ENCODE measurements around the gene ELMOD3. TPM values are rescaled to one million over a fixed set of nuclear protein-coding genes. Genes with fewer than 3 reads are reported as not detected.

Gene ELMOD3
- polyA plus RNA-seq, 3 donors = 6.1 to 53.3 (median 7.2) TPM

GRCh38 chr2:85400541-85401463 is 46.2 kb downstream of the ELMOD3 start:
- H3K4me1 Mint-ChIP-seq = peaks cover 25% of the 10 kb centered on the region
- peak overlapping the region; percentile 33 to 68 for H3K27ac ChIP-seq (ENCODE audit: low read depth in 1 of 2, low read length in 2 of 2)
- no peaks in the 10 kb centered on the region for H3K27me3 Mint-ChIP-seq (ENCODE audit: low read depth in 3 of 3)
- H3K79me2 ChIP-seq (ENCODE audit: insufficient read depth, low read length) = peaks cover 66% of the 10 kb centered on the region
- H3K9me3 Mint-ChIP-seq = peaks cover 0 to 10% (median 2%) of the 10 kb centered on the region in 7 donors
- TF ChIP-seq CTCF (IDR thresholded peaks at IDR 0.05) = no peak
- intact Hi-C loops (cut with micrococcal nuclease) = loop anchor here in 1 of 2 donors (5.0 to 10.0 kb wide), 2 partner anchors 76 to 151 kb away; partner anchors contain the start of gene TGOLN2
- WGBS (ENCODE audit: insufficient coverage) = 96% methylated on average over 8 of the region's 14 CpGs
- peak overlapping the region in 6 of 7 donors; percentile 39 to 80 (median 50) for H3K27ac Mint-ChIP-seq
- H3K4me2 ChIP-seq (replicated peaks; ENCODE audit: extremely low read depth, low read length, poor library complexity, severe bottlenecking) = no peak overlapping the region
- H3K27me3 ChIP-seq (ENCODE audit: control insufficient read depth in 2 of 2, insufficient read depth in 2 of 2, low read length in 2 of 2) = no peaks in the 10 kb centered on the region
- peaks cover 22 to 33% of the 10 kb centered on the region in 2 donors for H3K4me1 ChIP-seq (ENCODE audit: control insufficient read depth in 1 of 2, insufficient read depth in 2 of 2, low read length in 2 of 2)
- H3K36me3 Mint-ChIP-seq = peaks cover 65 to 71% of the 10 kb centered on the region in 2 donors
- no peak overlapping the region for H2AFZ ChIP-seq (ENCODE audit: insufficient read depth, low read depth, low read length, poor library complexity, severe bottlenecking)
- peak in 1 of 3 donors; percentile 2 for DNase-seq
- H3K4me3 Mint-ChIP-seq = no peak overlapping the region
- H3K9ac ChIP-seq (ENCODE audit: insufficient read depth, low read length, poor library complexity, severe bottlenecking) = no peak overlapping the region
- no peak overlapping the region for H3K4me3 ChIP-seq (replicated peaks in 1 of 3; ENCODE audit: low read depth in 2 of 3, low read length in 3 of 3)
- H3K9me3 ChIP-seq (replicated peaks in 1 of 2; ENCODE audit: control insufficient read depth in 1 of 2, insufficient read depth in 1 of 2, low read length in 2 of 2) = peaks cover 0 to 2% of the 10 kb centered on the region in 2 donors
- H3K36me3 ChIP-seq (replicated peaks in 1 of 2; ENCODE audit: control insufficient read depth in 1 of 2, insufficient read depth in 2 of 2, low read length in 2 of 2) = peaks cover 58 to 65% of the 10 kb centered on the region in 2 donors
- H4K20me1 ChIP-seq (ENCODE audit: insufficient read depth, low read length) = peaks cover 31% of the 10 kb centered on the region

GRCh38 chr2:85401464-85401805 is 46.9 kb downstream of the ELMOD3 start:
- peaks cover 28 to 39% of the 10 kb centered on the region in 2 donors for H3K4me1 ChIP-seq (ENCODE audit: control insufficient read depth in 1 of 2, insufficient read depth in 2 of 2, low read length in 2 of 2)
- H3K27me3 ChIP-seq (ENCODE audit: control insufficient read depth in 2 of 2, insufficient read depth in 2 of 2, low read length in 2 of 2) = no peaks in the 10 kb centered on the region
- intact Hi-C loops (cut with micrococcal nuclease) = loop anchor here in 1 of 2 donors (5.0 to 10.0 kb wide), 2 partner anchors 77 to 151 kb away; partner anchors contain the start of gene TGOLN2
- no peak for TF ChIP-seq CTCF (IDR thresholded peaks at IDR 0.05)
- peak overlapping the region; percentile 33 to 68 for H3K27ac ChIP-seq (ENCODE audit: low read depth in 1 of 2, low read length in 2 of 2)
- Mint-ChIP-seq H3K4me3 (no peak overlapping the region), H3K27ac (peak overlapping the region in 5 of 7 donors; percentile 9 to 87 (median 83)), H3K27me3 (ENCODE audit: low read depth in 3 of 3) (no peaks in the 10 kb centered on the region), H3K9me3 (peaks cover 0 to 10% (median 2%) of the 10 kb centered on the region in 7 donors), H3K4me1 (peaks cover 32% of the 10 kb centered on the region), H3K36me3 (peaks cover 60 to 64% of the 10 kb centered on the region in 2 donors)
- H3K79me2 ChIP-seq (ENCODE audit: insufficient read depth, low read length) = peaks cover 70% of the 10 kb centered on the region
- 98% methylated on average over 6 of the region's 7 CpGs for WGBS (ENCODE audit: insufficient coverage)
- H3K9ac ChIP-seq (ENCODE audit: insufficient read depth, low read length, poor library complexity, severe bottlenecking) = no peak overlapping the region
- H3K4me3 ChIP-seq (replicated peaks in 1 of 3; ENCODE audit: low read depth in 2 of 3, low read length in 3 of 3) = no peak overlapping the region
- DNase-seq = no peak
- H2AFZ ChIP-seq (ENCODE audit: insufficient read depth, low read depth, low read length, poor library complexity, severe bottlenecking) = no peak overlapping the region
- H4K20me1 ChIP-seq (ENCODE audit: insufficient read depth, low read length) = peaks cover 31% of the 10 kb centered on the region
- H3K4me2 ChIP-seq (replicated peaks; ENCODE audit: extremely low read depth, low read length, poor library complexity, severe bottlenecking) = no peak overlapping the region
- peaks cover 51 to 58% of the 10 kb centered on the region in 2 donors for H3K36me3 ChIP-seq (replicated peaks in 1 of 2; ENCODE audit: control insufficient read depth in 1 of 2, insufficient read depth in 2 of 2, low read length in 2 of 2)
- H3K9me3 ChIP-seq (replicated peaks in 1 of 2; ENCODE audit: control insufficient read depth in 1 of 2, insufficient read depth in 1 of 2, low read length in 2 of 2) = peaks cover 0 to 2% of the 10 kb centered on the region in 2 donors
